Measurements from ENCODE around the gene GBGT1.
"Not testable (repeated sequence)": the region's sequence is repeated elsewhere in the genome, so short reads cannot be mapped to it uniquely, and the experiment has no call there.

DNA sequence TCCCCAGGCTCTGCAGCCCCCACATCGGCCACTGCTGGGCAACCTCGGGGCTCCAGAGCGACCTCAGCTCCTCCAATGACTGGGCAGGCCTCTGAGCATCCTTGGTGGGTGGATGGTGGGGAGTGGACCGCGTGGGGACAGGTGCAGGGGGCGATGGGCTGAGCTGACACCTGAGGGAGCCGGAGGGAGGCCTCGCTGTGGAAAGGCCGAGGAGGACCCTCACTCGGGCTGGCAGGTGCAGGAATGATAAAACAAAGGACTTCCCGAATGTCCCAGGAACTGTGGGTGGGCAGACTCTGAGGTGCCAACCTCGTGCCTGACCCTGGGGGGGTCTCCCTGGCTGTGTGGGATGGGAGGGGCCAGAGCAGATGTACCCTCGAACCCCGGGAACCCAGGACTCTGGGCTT is 41.8 kb upstream of the GBGT1 start:
- TF ChIP-seq, protein P1, sequence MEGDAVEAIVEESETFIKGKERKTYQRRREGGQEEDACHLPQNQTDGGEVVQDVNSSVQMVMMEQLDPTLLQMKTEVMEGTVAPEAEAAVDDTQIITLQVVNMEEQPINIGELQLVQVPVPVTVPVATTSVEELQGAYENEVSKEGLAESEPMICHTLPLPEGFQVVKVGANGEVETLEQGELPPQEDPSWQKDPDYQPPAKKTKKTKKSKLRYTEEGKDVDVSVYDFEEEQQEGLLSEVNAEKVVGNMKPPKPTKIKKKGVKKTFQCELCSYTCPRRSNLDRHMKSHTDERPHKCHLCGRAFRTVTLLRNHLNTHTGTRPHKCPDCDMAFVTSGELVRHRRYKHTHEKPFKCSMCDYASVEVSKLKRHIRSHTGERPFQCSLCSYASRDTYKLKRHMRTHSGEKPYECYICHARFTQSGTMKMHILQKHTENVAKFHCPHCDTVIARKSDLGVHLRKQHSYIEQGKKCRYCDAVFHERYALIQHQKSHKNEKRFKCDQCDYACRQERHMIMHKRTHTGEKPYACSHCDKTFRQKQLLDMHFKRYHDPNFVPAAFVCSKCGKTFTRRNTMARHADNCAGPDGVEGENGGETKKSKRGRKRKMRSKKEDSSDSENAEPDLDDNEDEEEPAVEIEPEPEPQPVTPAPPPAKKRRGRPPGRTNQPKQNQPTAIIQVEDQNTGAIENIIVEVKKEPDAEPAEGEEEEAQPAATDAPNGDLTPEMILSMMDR (IDR thresholded peaks at IDR 0.05 in 4 of 5, conservative IDR thresholded peaks at IDR 0.05 in 1 of 5), result not testable (repeated sequence)
- not testable (repeated sequence) for TF ChIP-seq POLR2A (IDR thresholded peaks at IDR 0.05)

Data from gastrocnemius medialis (tissue), 4 donors.